Cardiac fibroblast (primary cell): Measurements from ENCODE around the gene BUD23.
"Not testable (repeated sequence)": the region's sequence is repeated elsewhere in the genome, so short reads cannot be mapped to it uniquely, and the experiment has no call there.

Experiments used
- DNase-seq, 2 donors: peaks; one replicate each; pipeline versions ENCODE4 v3.0.0 to v3.0.0-alpha.2; 2010; ENCODE audit warnings: low read depth in 2 of 2
- H3K4me3 ChIP-seq, 2 donors: replicated peaks in 1 of 2; 1 replicate in 1 of 2; 2 replicates in 1 of 2; pipeline ENCODE4 v1.5.1; 2011; ENCODE audit warnings: low read depth in 2 of 2, low read length in 2 of 2, mild to moderate bottlenecking in 2 of 2, moderate library complexity in 1 of 2
- TF ChIP-seq, protein P1 (sequence below): IDR thresholded peaks from one replicate; pipeline ENCODE4 v1.5.1; 2011; ENCODE audit warnings: low read depth, mild to moderate bottlenecking, low read length, inconsistent platforms

Gene BUD23

GRCh38 chr7:73668886-73669230 is 14.5 kb upstream of the BUD23 start:
- no peak for DNase-seq
- H3K4me3 ChIP-seq, result peak overlapping the region; percentile 63 to 75
- TF ChIP-seq, protein P1, sequence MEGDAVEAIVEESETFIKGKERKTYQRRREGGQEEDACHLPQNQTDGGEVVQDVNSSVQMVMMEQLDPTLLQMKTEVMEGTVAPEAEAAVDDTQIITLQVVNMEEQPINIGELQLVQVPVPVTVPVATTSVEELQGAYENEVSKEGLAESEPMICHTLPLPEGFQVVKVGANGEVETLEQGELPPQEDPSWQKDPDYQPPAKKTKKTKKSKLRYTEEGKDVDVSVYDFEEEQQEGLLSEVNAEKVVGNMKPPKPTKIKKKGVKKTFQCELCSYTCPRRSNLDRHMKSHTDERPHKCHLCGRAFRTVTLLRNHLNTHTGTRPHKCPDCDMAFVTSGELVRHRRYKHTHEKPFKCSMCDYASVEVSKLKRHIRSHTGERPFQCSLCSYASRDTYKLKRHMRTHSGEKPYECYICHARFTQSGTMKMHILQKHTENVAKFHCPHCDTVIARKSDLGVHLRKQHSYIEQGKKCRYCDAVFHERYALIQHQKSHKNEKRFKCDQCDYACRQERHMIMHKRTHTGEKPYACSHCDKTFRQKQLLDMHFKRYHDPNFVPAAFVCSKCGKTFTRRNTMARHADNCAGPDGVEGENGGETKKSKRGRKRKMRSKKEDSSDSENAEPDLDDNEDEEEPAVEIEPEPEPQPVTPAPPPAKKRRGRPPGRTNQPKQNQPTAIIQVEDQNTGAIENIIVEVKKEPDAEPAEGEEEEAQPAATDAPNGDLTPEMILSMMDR, result no peak

- DNase-seq, result no peak
- H3K4me3 ChIP-seq, result no peak overlapping the region
- TF ChIP-seq, protein P1, result no peak
Observed at GRCh38 chr7:73669288-73669701, 14.1 kb upstream of the BUD23 start.

- TF ChIP-seq, protein P1, result no peak
- no peak overlapping the region for H3K4me3 ChIP-seq
- no peak for DNase-seq
Observed at GRCh38 chr7:73669858-73670385, 13.5 kb upstream of the BUD23 start.

GRCh38 chr7:73671322-73671661 is 12.1 kb upstream of the BUD23 start:
- DNase-seq, result no peak
- TF ChIP-seq, protein P1, result no peak
- no peak overlapping the region for H3K4me3 ChIP-seq

DNA sequence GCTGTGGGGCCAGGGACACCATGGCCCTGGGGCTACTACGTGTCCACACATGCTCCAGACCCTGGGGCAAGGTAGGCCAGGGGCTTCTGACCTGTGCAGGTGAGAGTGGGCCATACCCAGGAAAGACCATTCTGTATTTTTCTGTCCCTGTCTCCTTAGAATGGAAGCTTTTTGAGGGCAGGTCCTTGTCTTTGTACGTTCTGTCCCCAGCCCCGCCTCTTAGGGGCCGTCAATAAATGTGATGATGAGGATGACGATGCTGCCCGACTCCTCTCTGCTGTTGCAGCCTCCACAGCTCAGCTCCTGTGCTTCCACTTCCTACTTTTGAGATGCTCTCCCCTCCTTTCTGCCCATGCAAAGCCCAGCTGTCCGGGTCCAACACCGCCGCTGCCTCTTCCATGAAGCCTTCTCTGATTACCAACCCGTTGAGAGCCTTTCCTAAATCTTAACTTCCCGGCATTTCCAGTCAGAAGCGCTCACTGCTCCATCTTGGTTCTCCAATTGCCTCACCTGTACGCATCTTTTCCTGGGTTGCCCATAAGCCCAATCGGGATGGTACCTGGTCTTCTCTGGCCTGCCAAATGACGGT is 11.4 kb upstream of the BUD23 start:
- DNase-seq, result no peak
- TF ChIP-seq, protein P1, result no peak
- no peak overlapping the region for H3K4me3 ChIP-seq

GRCh38 chr7:73674468-73675124 is 8.8 kb upstream of the BUD23 start:
- DNase-seq, result no peak
- no peak overlapping the region for H3K4me3 ChIP-seq
- TF ChIP-seq, protein P1, result no peak

- DNase-seq, H3K4me3 ChIP-seq: not testable (repeated sequence)
Observed at GRCh38 chr7:73676062-73676461, 7.3 kb upstream of the BUD23 start.
